DND-41 (cell line): ENCODE measurements around the gene ELAVL2.

ENCODE experiments used
- ATAC-seq: fragments of 200-7000 bp; cut with Tn5 transposase; 3 replicates; pipeline ENCODE4 v1.9.1; 2021; ENCODE audit warnings: low read depth; ENCODE audit not compliant: insufficient read depth
- DNase-seq: peaks from one replicate; pipeline ENCODE4 v3.0.0-alpha.2; 2020
- H2AFZ ChIP-seq: 2 replicates; pipeline ENCODE4 v1.6.0; 2012; ENCODE audit warnings: low read depth, low read length
- H3K27ac ChIP-seq: 2 replicates; pipeline ENCODE4 v1.5.1; 2012; ENCODE audit warnings: low read length, inconsistent platforms
- H3K27me3 ChIP-seq: fragments of 200-600 bp; sonication (generic); 2 replicates; pipeline ENCODE4 v1.6.0; 2012; ENCODE audit warnings: low read length, mild to moderate bottlenecking, inconsistent platforms; ENCODE audit not compliant: insufficient read depth, poor library complexity
- H3K36me3 ChIP-seq: 2 replicates; pipeline ENCODE4 v1.5.1; 2012; ENCODE audit warnings: low read length, inconsistent platforms; ENCODE audit not compliant: insufficient read depth
- H3K4me1 ChIP-seq: 2 replicates; pipeline ENCODE4 v1.5.1; 2012; ENCODE audit warnings: mild to moderate bottlenecking, low read length; ENCODE audit not compliant: insufficient read depth
- H3K4me2 ChIP-seq: 2 replicates; pipeline ENCODE4 v1.6.0; 2012; ENCODE audit warnings: mild to moderate bottlenecking, moderate library complexity, low read length, inconsistent platforms; ENCODE audit not compliant: insufficient read depth
- H3K4me3 ChIP-seq, 2 experiments: fragments of 200-600 bp in 1 of 2; shearing (Covaris generic) in 1 of 2; 2 replicates each; pipeline ENCODE4 v1.5.1; 2012 to 2016; ENCODE audit warnings: inconsistent platforms in 2 of 2, low read length in 2 of 2, mild to moderate bottlenecking in 2 of 2, low read depth in 1 of 2, moderate library complexity in 1 of 2
- H3K79me2 ChIP-seq: 2 replicates; pipeline ENCODE4 v1.6.0; 2012; ENCODE audit warnings: low read length, inconsistent platforms; ENCODE audit not compliant: insufficient read depth
- H3K9ac ChIP-seq: 2 replicates; pipeline ENCODE4 v1.6.0; 2012; ENCODE audit warnings: low read depth, mild to moderate bottlenecking, inconsistent platforms, low read length, moderate library complexity
- H3K9me3 ChIP-seq: 2 replicates; pipeline ENCODE4 v1.5.1; 2012; ENCODE audit warnings: low read length, moderate library complexity, mild to moderate bottlenecking, inconsistent platforms; ENCODE audit not compliant: insufficient read depth, severe bottlenecking
- H4K20me1 ChIP-seq: 2 replicates; pipeline ENCODE4 v1.6.0; 2012; ENCODE audit warnings: low read length; ENCODE audit not compliant: insufficient read depth
- EZH2 ChIP-seq: IDR thresholded peaks from 3 replicates; pipeline ENCODE4 v1.6.1; 2012; ENCODE audit warnings: borderline replicate concordance, low read depth, mild to moderate bottlenecking, moderate library complexity, low read length, inconsistent platforms; ENCODE audit not compliant: severe bottlenecking
- TF ChIP-seq, protein P1 (sequence below): IDR thresholded peaks from 2 replicates; pipeline ENCODE4 v1.5.1; 2012; ENCODE audit warnings: borderline replicate concordance, low read length, moderate library complexity, mild to moderate bottlenecking; ENCODE audit not compliant: poor library complexity, severe bottlenecking; ENCODE audit errors: extremely low read depth

The ELAVL2 gene

DNA sequence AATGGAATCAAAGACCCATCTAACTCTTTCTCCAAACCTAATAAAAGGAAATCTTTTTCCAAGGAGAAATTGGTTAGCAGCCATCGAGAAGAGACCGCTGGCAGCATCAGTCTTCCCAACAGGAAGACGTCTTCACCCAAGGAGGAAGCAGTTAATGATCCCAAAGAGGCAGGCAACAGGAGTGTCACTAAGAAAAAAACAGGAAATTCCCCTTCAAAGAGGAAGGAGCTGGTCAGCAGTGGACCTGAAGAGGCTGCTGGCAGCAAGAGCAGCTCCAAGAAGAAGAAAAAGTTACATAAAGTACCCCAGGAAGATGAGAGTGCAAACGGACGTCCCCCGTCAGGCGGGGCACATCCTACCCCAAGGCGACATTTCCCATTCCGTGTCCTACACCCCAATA lies 143.7 kb downstream of the ELAVL2 start:
- ATAC-seq = no peak
- DNase-seq = no peak
- no peak for TF ChIP-seq EZH2
- TF ChIP-seq, protein P1, sequence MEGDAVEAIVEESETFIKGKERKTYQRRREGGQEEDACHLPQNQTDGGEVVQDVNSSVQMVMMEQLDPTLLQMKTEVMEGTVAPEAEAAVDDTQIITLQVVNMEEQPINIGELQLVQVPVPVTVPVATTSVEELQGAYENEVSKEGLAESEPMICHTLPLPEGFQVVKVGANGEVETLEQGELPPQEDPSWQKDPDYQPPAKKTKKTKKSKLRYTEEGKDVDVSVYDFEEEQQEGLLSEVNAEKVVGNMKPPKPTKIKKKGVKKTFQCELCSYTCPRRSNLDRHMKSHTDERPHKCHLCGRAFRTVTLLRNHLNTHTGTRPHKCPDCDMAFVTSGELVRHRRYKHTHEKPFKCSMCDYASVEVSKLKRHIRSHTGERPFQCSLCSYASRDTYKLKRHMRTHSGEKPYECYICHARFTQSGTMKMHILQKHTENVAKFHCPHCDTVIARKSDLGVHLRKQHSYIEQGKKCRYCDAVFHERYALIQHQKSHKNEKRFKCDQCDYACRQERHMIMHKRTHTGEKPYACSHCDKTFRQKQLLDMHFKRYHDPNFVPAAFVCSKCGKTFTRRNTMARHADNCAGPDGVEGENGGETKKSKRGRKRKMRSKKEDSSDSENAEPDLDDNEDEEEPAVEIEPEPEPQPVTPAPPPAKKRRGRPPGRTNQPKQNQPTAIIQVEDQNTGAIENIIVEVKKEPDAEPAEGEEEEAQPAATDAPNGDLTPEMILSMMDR = no peak
- no peaks in the 10 kb centered on the region for H3K27me3 ChIP-seq
- no peak overlapping the region for H3K9ac ChIP-seq
- no peak overlapping the region for H3K4me3 ChIP-seq
- H3K4me2 ChIP-seq = no peak overlapping the region
- H3K4me1 ChIP-seq = no peaks in the 10 kb centered on the region
- H3K27ac ChIP-seq = no peak overlapping the region
- no peak overlapping the region for H2AFZ ChIP-seq
- H4K20me1 ChIP-seq = no peaks in the 10 kb centered on the region
- H3K79me2 ChIP-seq = no peaks in the 10 kb centered on the region
- no peaks in the 10 kb centered on the region for H3K36me3 ChIP-seq
- H3K9me3 ChIP-seq = no peaks in the 10 kb centered on the region

- Histone ChIP-seq H3K4me3 (no peak overlapping the region), H3K27me3 (no peaks in the 10 kb centered on the region), H2AFZ (no peak overlapping the region), H3K4me2 (no peak overlapping the region), H3K79me2 (no peaks in the 10 kb centered on the region), H3K9me3 (no peaks in the 10 kb centered on the region), H3K36me3 (no peaks in the 10 kb centered on the region), H3K9ac (no peak overlapping the region), H4K20me1 (no peaks in the 10 kb centered on the region), H3K4me1 (no peaks in the 10 kb centered on the region), H3K27ac (no peak overlapping the region)
- DNase-seq (no peak), ATAC-seq (no peak)
- TF ChIP-seq EZH2 = no peak
- TF ChIP-seq, protein P1 = no peak
Observed at GRCh38 chr9:23677446-23677845, 148.6 kb downstream of the ELAVL2 start.

- DNase-seq (no peak), ATAC-seq (no peak)
- H3K9ac ChIP-seq = no peak overlapping the region
- no peaks in the 10 kb centered on the region for H3K79me2 ChIP-seq
- no peaks in the 10 kb centered on the region for H3K27me3 ChIP-seq
- H3K27ac ChIP-seq = no peak overlapping the region
- no peak overlapping the region for H3K4me2 ChIP-seq
- no peak overlapping the region for H2AFZ ChIP-seq
- no peaks in the 10 kb centered on the region for H3K4me1 ChIP-seq
- no peaks in the 10 kb centered on the region for H3K9me3 ChIP-seq
- H3K36me3 ChIP-seq = no peaks in the 10 kb centered on the region
- TF ChIP-seq, protein P1 = no peak
- TF ChIP-seq EZH2 = no peak
- H3K4me3 ChIP-seq = no peak overlapping the region
- no peaks in the 10 kb centered on the region for H4K20me1 ChIP-seq
Observed at GRCh38 chr9:23674016-23674585, 151.9 kb downstream of the ELAVL2 start.

DNA sequence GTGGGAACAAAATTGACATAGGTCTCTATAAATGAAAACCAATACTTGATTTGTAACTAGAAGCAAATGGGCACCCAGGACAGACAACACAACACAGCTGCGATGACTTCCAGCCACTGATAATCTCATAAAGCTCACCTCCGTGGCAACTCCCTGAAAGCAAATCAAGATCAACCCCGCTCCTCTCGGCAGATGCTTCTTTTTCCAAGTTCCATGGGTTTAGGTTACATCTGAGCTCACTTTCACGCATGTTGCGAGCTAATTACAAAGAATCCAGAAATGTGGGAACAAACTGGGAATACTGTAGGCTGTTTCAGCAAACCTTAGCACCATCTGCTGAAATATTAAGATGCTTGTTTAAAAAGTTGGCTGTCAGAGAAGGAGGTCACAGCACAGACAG lies 153.9 kb downstream of the ELAVL2 start:
- H3K9ac ChIP-seq = no peak overlapping the region
- no peaks in the 10 kb centered on the region for H4K20me1 ChIP-seq
- H3K9me3 ChIP-seq = no peaks in the 10 kb centered on the region
- TF ChIP-seq, protein P1 = no peak
- no peak for TF ChIP-seq EZH2
- no peaks in the 10 kb centered on the region for H3K36me3 ChIP-seq
- DNase-seq (no peak), ATAC-seq (no peak)
- H3K4me2 ChIP-seq = no peak overlapping the region
- no peaks in the 10 kb centered on the region for H3K4me1 ChIP-seq
- no peaks in the 10 kb centered on the region for H3K79me2 ChIP-seq
- no peak overlapping the region for H2AFZ ChIP-seq
- no peak overlapping the region for H3K27ac ChIP-seq
- H3K4me3 ChIP-seq = no peak overlapping the region
- no peaks in the 10 kb centered on the region for H3K27me3 ChIP-seq
